Mesenchymal stem cell (in vitro differentiated cells and primary cell): ENCODE measurements around the gene IFT74.
"Not testable (repeated sequence)": the region's sequence is repeated elsewhere in the genome, so short reads cannot be mapped to it uniquely, and the experiment has no call there.

Experiments
- DNase-seq: peaks from one replicate; pipeline ENCODE4 v3.0.0-alpha.2; 2013
- H2AFZ ChIP-seq: one replicate; pipeline ENCODE4 v1.6.1; 2013; ENCODE audit warnings: low read depth, mild to moderate bottlenecking, control low read depth, inconsistent platforms, low read length, moderate library complexity
- H2AK5ac ChIP-seq: 2 replicates; pipeline ENCODE4 v1.6.1; 2013; ENCODE audit warnings: low read length, moderate library complexity, mild to moderate bottlenecking, inconsistent platforms; ENCODE audit not compliant: severe bottlenecking
- H2BK120ac ChIP-seq: one replicate; pipeline ENCODE4 v1.6.1; 2013; ENCODE audit warnings: low read depth, mild to moderate bottlenecking, inconsistent platforms, low read length, moderate library complexity
- H2BK12ac ChIP-seq, 2 experiments: one replicate each; pipeline ENCODE4 v1.6.1; 2013; ENCODE audit warnings: inconsistent platforms in 2 of 2, low read length in 2 of 2, mild to moderate bottlenecking in 2 of 2, moderate library complexity in 2 of 2, control low read depth in 1 of 2
- H2BK15ac ChIP-seq: one replicate; pipeline ENCODE4 v1.6.1; 2013; ENCODE audit warnings: mild to moderate bottlenecking, low read depth, inconsistent platforms; ENCODE audit not compliant: poor library complexity, severe bottlenecking
- H2BK5ac ChIP-seq: 2 replicates; pipeline ENCODE4 v1.6.1; 2013; ENCODE audit warnings: low read depth, mild to moderate bottlenecking, low read length, control low read depth, inconsistent platforms; ENCODE audit not compliant: poor library complexity, severe bottlenecking
- H3K14ac ChIP-seq, 2 experiments: one replicate each; pipeline ENCODE4 v1.6.1; 2013; ENCODE audit warnings: inconsistent platforms in 2 of 2, low read length in 2 of 2, control low read depth in 1 of 2, mild to moderate bottlenecking in 1 of 2, moderate library complexity in 1 of 2
- H3K18ac ChIP-seq, 2 experiments: one replicate each; pipeline ENCODE4 v1.6.1; 2013; ENCODE audit warnings: inconsistent platforms in 2 of 2, low read length in 2 of 2, control low read depth in 1 of 2, low read depth in 1 of 2, mild to moderate bottlenecking in 1 of 2
- H3K23ac ChIP-seq, 2 experiments: one replicate each; pipeline ENCODE4 v1.6.1; 2013; ENCODE audit warnings: inconsistent platforms in 2 of 2, low read length in 2 of 2, mild to moderate bottlenecking in 2 of 2, moderate library complexity in 2 of 2, control low read depth in 1 of 2
- H3K27ac ChIP-seq: 2 replicates; pipeline ENCODE4 v1.5.1; 2013; ENCODE audit warnings: mild to moderate bottlenecking, moderate library complexity, low read length, control low read depth, inconsistent platforms; ENCODE audit not compliant: poor library complexity, severe bottlenecking
- H3K27me3 ChIP-seq, 2 experiments: 2 replicates each; pipeline versions ENCODE4 v1.6.1 to v1.7.0; 2013; ENCODE audit warnings: low read length in 2 of 2, mild to moderate bottlenecking in 2 of 2, moderate library complexity in 2 of 2, control low read depth in 1 of 2, inconsistent platforms in 1 of 2; ENCODE audit not compliant: control insufficient read depth in 1 of 2, insufficient read depth in 1 of 2
- H3K36me3 ChIP-seq, 2 experiments: 2 replicates each; pipeline versions ENCODE4 v1.6.1 to v1.7.0; 2013; ENCODE audit warnings: low read length in 2 of 2, control low read depth in 1 of 2, inconsistent platforms in 1 of 2, low read depth in 1 of 2, mild to moderate bottlenecking in 1 of 2; ENCODE audit not compliant: insufficient read depth in 2 of 2, control insufficient read depth in 1 of 2
- H3K4ac ChIP-seq, 2 experiments: one replicate each; pipeline ENCODE4 v1.6.1; 2013; ENCODE audit warnings: inconsistent platforms in 2 of 2, low read length in 2 of 2, mild to moderate bottlenecking in 2 of 2, moderate library complexity in 2 of 2, control low read depth in 1 of 2, low read depth in 1 of 2
- H3K4me1 ChIP-seq: 2 replicates; pipeline ENCODE4 v1.6.1; 2013; ENCODE audit warnings: low read depth, low read length, control low read depth; ENCODE audit not compliant: control insufficient read depth, insufficient read depth
- H3K4me2 ChIP-seq: 2 replicates; pipeline ENCODE4 v1.6.1; 2013; ENCODE audit warnings: low read length, mild to moderate bottlenecking, inconsistent platforms; ENCODE audit not compliant: poor library complexity, severe bottlenecking
- H3K4me3 ChIP-seq, 2 experiments: 2 replicates each; pipeline versions ENCODE4 v1.5.1 to v1.7.0; 2013; ENCODE audit warnings: low read length in 2 of 2, mild to moderate bottlenecking in 2 of 2, control low read depth in 1 of 2, low read depth in 1 of 2; ENCODE audit not compliant: insufficient read depth in 1 of 2
- H3K79me1 ChIP-seq: replicated peaks from 2 replicates; pipeline ENCODE4 v1.6.1; 2013; ENCODE audit warnings: mild to moderate bottlenecking, control low read depth, low read length, inconsistent platforms; ENCODE audit not compliant: poor library complexity, severe bottlenecking
- H3K9ac ChIP-seq: 2 replicates; pipeline ENCODE4 v1.7.0; 2013; ENCODE audit warnings: mild to moderate bottlenecking, low read length, moderate library complexity
- H3K9me3 ChIP-seq: 2 replicates; pipeline ENCODE4 v1.7.0; 2013; ENCODE audit warnings: mild to moderate bottlenecking, low read length; ENCODE audit not compliant: control insufficient read depth
- H4K8ac ChIP-seq: one replicate; pipeline ENCODE4 v1.6.1; 2013; ENCODE audit warnings: inconsistent platforms, mild to moderate bottlenecking, low read length, moderate library complexity
- H4K91ac ChIP-seq: one replicate; pipeline ENCODE4 v1.6.1; 2013; ENCODE audit warnings: mild to moderate bottlenecking, low read length, inconsistent platforms
- WGBS: methylation state at CpG from one replicate; pipeline ENCODE4 v1.1.7; 2013; ENCODE audit warnings: mixed read lengths; 5-methylcytosine and 5-hydroxymethylcytosine counted together

The IFT74 gene

GRCh38 chr9:27090711-27091110 lies 134.5 kb downstream of the IFT74 start:
- H3K14ac ChIP-seq: no peak overlapping the region
- no peak overlapping the region for H3K4me3 ChIP-seq
- no peaks in the 10 kb centered on the region for H3K27me3 ChIP-seq
- peaks cover 5% of the 10 kb centered on the region for H3K4me1 ChIP-seq
- 100% methylated on average over 1 of the region's 1 CpG for WGBS
- no peak overlapping the region for H4K8ac ChIP-seq
- H3K9ac ChIP-seq: no peak overlapping the region
- peaks cover 0 to 2% of the 10 kb centered on the region in 2 experiments for H3K36me3 ChIP-seq
- H2AK5ac ChIP-seq: no peak overlapping the region
- H2BK5ac ChIP-seq: no peak overlapping the region
- H4K91ac ChIP-seq: no peak overlapping the region
- H2BK12ac ChIP-seq: no peak overlapping the region
- no peak overlapping the region for H3K4ac ChIP-seq
- no peaks in the 10 kb centered on the region for H3K9me3 ChIP-seq
- DNase-seq: no peak
- H3K23ac ChIP-seq: no peak overlapping the region
- no peak overlapping the region for H2AFZ ChIP-seq
- no peak overlapping the region for H2BK15ac ChIP-seq
- H2BK120ac ChIP-seq: no peak overlapping the region
- no peak overlapping the region for H3K18ac ChIP-seq
- no peaks in the 10 kb centered on the region for H3K79me1 ChIP-seq
- H3K4me2 ChIP-seq: no peak overlapping the region
- no peak overlapping the region for H3K27ac ChIP-seq

- peak overlapping the region; percentile 78 for H4K91ac ChIP-seq
Observed at GRCh38 chr9:27092496-27092895, 136.3 kb downstream of the IFT74 start.

GRCh38 chr9:27093384-27094067 lies 137.3 kb downstream of the IFT74 start:
- not testable (repeated sequence) for H3K23ac ChIP-seq, H3K14ac ChIP-seq, H2BK5ac ChIP-seq, H2AK5ac ChIP-seq, H2BK120ac ChIP-seq, H3K9ac ChIP-seq, H3K4me2 ChIP-seq, H3K27ac ChIP-seq, H3K4me3 ChIP-seq, H3K4me1 ChIP-seq, H2BK12ac ChIP-seq, H3K27me3 ChIP-seq, H3K9me3 ChIP-seq, H3K36me3 ChIP-seq, H4K8ac ChIP-seq, H4K91ac ChIP-seq, H2AFZ ChIP-seq, H3K4ac ChIP-seq, DNase-seq, H2BK15ac ChIP-seq, H3K79me1 ChIP-seq, H3K18ac ChIP-seq
- 99% methylated on average over 17 of the region's 17 CpGs for WGBS

More at GRCh38 chr9:27092496-27092895, 136.3 kb downstream of the IFT74 start:
- not testable (repeated sequence) for H2BK5ac ChIP-seq, H3K79me1 ChIP-seq, H3K27me3 ChIP-seq, H3K18ac ChIP-seq, H3K27ac ChIP-seq, H3K9me3 ChIP-seq, H3K9ac ChIP-seq, H2AFZ ChIP-seq, H2BK120ac ChIP-seq, H3K14ac ChIP-seq, DNase-seq, H4K8ac ChIP-seq, H2AK5ac ChIP-seq, H3K23ac ChIP-seq, H3K4ac ChIP-seq, H3K4me3 ChIP-seq, H3K4me1 ChIP-seq, H3K36me3 ChIP-seq, H3K4me2 ChIP-seq
- WGBS: 98% methylated on average over 27 of the region's 27 CpGs
- peak overlapping the region; percentile 33 to 82 for H2BK12ac ChIP-seq
- H2BK15ac ChIP-seq: peak overlapping the region; percentile 23

GRCh38 chr9:27094640-27095298 lies 138.6 kb downstream of the IFT74 start:
- H4K91ac ChIP-seq: peak overlapping the region; percentile 93
- no peak overlapping the region for H2AK5ac ChIP-seq
- H3K18ac ChIP-seq: peak overlapping the region; percentile 81 to 94
- H2BK5ac ChIP-seq: no peak overlapping the region
- H2BK120ac ChIP-seq: peak overlapping the region; percentile 84
- WGBS: 7% methylated on average over 2 of the region's 3 CpGs
- H3K4me1 ChIP-seq: peaks cover 2% of the 10 kb centered on the region
- no peak overlapping the region for H3K4me2 ChIP-seq
- H3K4me3 ChIP-seq: no peak overlapping the region
- H2AFZ ChIP-seq: peak overlapping the region; percentile 77
- no peak overlapping the region for H3K9ac ChIP-seq
- H3K4ac ChIP-seq: peak overlapping the region; percentile 32 to 35
- H3K36me3 ChIP-seq: peaks cover 0 to 2% of the 10 kb centered on the region in 2 experiments
- peak overlapping the region; percentile 82 for H4K8ac ChIP-seq
- no peaks in the 10 kb centered on the region for H3K9me3 ChIP-seq
- DNase-seq: peak; percentile 82
- no peaks in the 10 kb centered on the region for H3K79me1 ChIP-seq
- H3K23ac ChIP-seq: no peak overlapping the region
- no peak overlapping the region for H3K14ac ChIP-seq
- H2BK12ac ChIP-seq: peak overlapping the region; percentile 88 to 93
- no peak overlapping the region for H3K27ac ChIP-seq
- H2BK15ac ChIP-seq: peak overlapping the region; percentile 63
- H3K27me3 ChIP-seq: no peaks in the 10 kb centered on the region
